GM12878 (cell line): ENCODE measurements around the gene ABCB9. TPM values are rescaled to one million over a fixed set of nuclear protein-coding genes. Genes with fewer than 3 reads are reported as not detected.

ENCODE experiments used
- ATAC-seq: fragments of 200-7000 bp; cut with Tn5 transposase; 3 replicates; pipeline ENCODE4 v1.9.1; 2020; ENCODE audit warnings: mild to moderate bottlenecking, moderate library complexity
- BruUV-seq: library from RNA; stranded (reverse); fragments of 400-500 nt; replicated peaks from 2 replicates; lab custom pipeline; 2021; lab: Mats Ljungman, UMichigan
- CTCF ChIA-PET: fragments of 300-600 bp; sonication (Branson Sonifier 250); formaldehyde crosslinking; extraction: SDS; loops from one replicate; lab custom pipeline; 2021; ENCODE audit warnings: inconsistent platforms; lab: Yijun Ruan, JAX
- POLR2A ChIA-PET: fragments of 350-600 bp; formaldehyde crosslinking; extraction: SDS; loops from one replicate; lab custom pipeline; 2021; ENCODE audit warnings: inconsistent platforms; lab: Charles Lee
- RAD21 ChIA-PET: fragments of 300-600 bp; sonication (Branson Sonifier 250); formaldehyde crosslinking; loops from one replicate; lab custom pipeline; 2023; ENCODE audit warnings: antibody characterized with exemption; ENCODE audit not compliant: unreplicated experiment; lab: Charles Lee
- SMC1A ChIA-PET: fragments of 300-600 bp; sonication (Branson Sonifier 250); formaldehyde crosslinking; loops from one replicate; lab custom pipeline; 2023; ENCODE audit not compliant: unreplicated experiment, uncharacterized antibody; lab: Charles Lee
- DNase-seq: peaks from one replicate; pipeline ENCODE4 v3.0.0-alpha.2; 2011; ENCODE audit warnings: low read depth, low spot score
- FAIRE-seq: peaks from 3 replicates; lab custom pipeline; 2011; peaks lifted over from hg19 to GRCh38; lab: Jason Lieb, UNC
- H2AFZ ChIP-seq: 2 replicates; pipeline ENCODE4 v1.6.0; 2011; ENCODE audit warnings: low read depth, low read length, control low read depth; ENCODE audit not compliant: control insufficient read depth
- H3K27ac ChIP-seq: 2 replicates; pipeline ENCODE4 v1.5.1; 2011; ENCODE audit warnings: control low read depth; ENCODE audit not compliant: control insufficient read depth, insufficient read depth
- H3K27me3 ChIP-seq, 2 experiments: replicated peaks in 1 of 2; 2 replicates each; pipeline versions ENCODE4 v1.6.0 to v1.6.1; 2011; ENCODE audit warnings: low read length in 1 of 2; ENCODE audit not compliant: control insufficient read depth in 2 of 2, insufficient read depth in 2 of 2
- H3K36me3 ChIP-seq, 2 experiments: 2 replicates each; pipeline ENCODE4 v1.5.1; 2011; ENCODE audit warnings: low read length in 1 of 2; ENCODE audit not compliant: control insufficient read depth in 2 of 2, insufficient read depth in 2 of 2
- H3K4me1 ChIP-seq: 2 replicates; pipeline ENCODE4 v1.6.1; 2011; ENCODE audit warnings: mild to moderate bottlenecking, low read length, moderate library complexity, mixed read lengths; ENCODE audit not compliant: control insufficient read depth, insufficient read depth
- H3K4me2 ChIP-seq: 2 replicates; pipeline ENCODE4 v1.6.0; 2011; ENCODE audit warnings: control low read depth; ENCODE audit not compliant: control insufficient read depth, insufficient read depth
- H3K4me3 ChIP-seq: fragments of 200-600 bp; sonication (generic); 2 replicates; pipeline ENCODE4 v1.5.1; 2016
- H3K79me2 ChIP-seq: 2 replicates; pipeline ENCODE4 v1.6.0; 2011; ENCODE audit warnings: low read length; ENCODE audit not compliant: control insufficient read depth, insufficient read depth
- H3K9ac ChIP-seq: 2 replicates; pipeline ENCODE4 v1.8.0; 2011; ENCODE audit warnings: low read length, control low read depth, mixed read lengths; ENCODE audit not compliant: control insufficient read depth, insufficient read depth
- H3K9me3 ChIP-seq: replicated peaks from 3 replicates; pipeline ENCODE4 v1.5.1; 2011; ENCODE audit warnings: mild to moderate bottlenecking, low read length; ENCODE audit not compliant: control insufficient read depth, insufficient read depth
- H4K20me1 ChIP-seq: 2 replicates; pipeline ENCODE4 v1.6.0; 2011; ENCODE audit not compliant: control insufficient read depth, insufficient read depth
- ASH2L ChIP-seq: fragments of 300-600, 200-600 bp; sonication (generic); IDR thresholded peaks from 2 replicates; pipeline ENCODE4 v1.6.1; 2017; ENCODE audit warnings: low read depth, mild to moderate bottlenecking, borderline replicate concordance
- BRCA1 ChIP-seq: IDR thresholded peaks from 2 replicates; pipeline ENCODE4 v1.6.1; 2011; ENCODE audit warnings: low read depth, low read length, improper control_type of control experiment
- CBX5 ChIP-seq: sonication (generic); IDR thresholded peaks from 2 replicates; pipeline ENCODE4 v1.6.1; 2016; ENCODE audit warnings: low read depth, moderate library complexity, mild to moderate bottlenecking, inconsistent platforms
- CHD1 ChIP-seq: IDR thresholded peaks from 2 replicates; pipeline ENCODE4 v1.6.1; 2012; ENCODE audit warnings: low read depth, low read length, improper control_type of control experiment
- IRF4 ChIP-seq: IDR thresholded peaks from 2 replicates; pipeline ENCODE4 v1.6.1; 2011; ENCODE audit warnings: low read depth, low read length
- MEF2A ChIP-seq: IDR thresholded peaks from 2 replicates; pipeline ENCODE4 v1.6.1; 2011; ENCODE audit warnings: low read depth, mild to moderate bottlenecking, low read length, moderate library complexity; ENCODE audit not compliant: insufficient read depth
- MEF2B ChIP-seq: fragments of 450-650 bp; IDR thresholded peaks from 2 replicates; pipeline ENCODE4 v1.6.1; 2018; ENCODE audit warnings: mild to moderate bottlenecking, moderate library complexity; ENCODE audit not compliant: partially characterized antibody, poor library complexity, severe bottlenecking
- POU2F2 ChIP-seq: IDR thresholded peaks from 3 replicates; pipeline ENCODE4 v1.6.1; 2011; ENCODE audit warnings: low read depth, mild to moderate bottlenecking, low read length, borderline replicate concordance
- SUPT20H ChIP-seq: IDR thresholded peaks from 2 replicates; pipeline ENCODE4 v1.6.1; 2011; ENCODE audit warnings: low read depth, mild to moderate bottlenecking, low read length, moderate library complexity, borderline replicate concordance; ENCODE audit not compliant: control insufficient read depth
- ZNF207 ChIP-seq: fragments of 450-650 bp; IDR thresholded peaks from 2 replicates; pipeline ENCODE4 v1.6.1; 2014; ENCODE audit warnings: antibody characterized with exemption, mild to moderate bottlenecking, borderline replicate concordance
- WGBS: methylation state at CpG from one replicate; pipeline ENCODE4 v1.1.6; 2016; ENCODE audit warnings: low lambda C conversion rate; ENCODE audit not compliant: insufficient replicate concordance, insufficient coverage; ENCODE audit errors: missing lambda C conversion rate; 5-methylcytosine and 5-hydroxymethylcytosine counted together
- in situ Hi-C: fragments of 300-500 bp; cut with MboI; formaldehyde crosslinking; loops from 9 replicates; pipeline ENCODE4 v1.14.3; 2018; ENCODE audit warnings: mixed read lengths
- intact Hi-C: fragments of 100-400 bp; cut with micrococcal nuclease; formaldehyde crosslinking; loops from one replicate; pipeline ENCODE4 v1.14.2; 2022; ENCODE audit not compliant: unreplicated experiment
- polyA plus RNA-seq, 11 experiments: library from polyadenylated mRNA; depleted of rRNA in 4 of 11; unstranded in 6 of 11; stranded (reverse) in 5 of 11; fragments of >200 nt; fragmentation: Nextera tagmentation in 4 of 11; fragmentation: Illumina TruSeq in 1 of 11; extraction: Ambion mirVana in 4 of 11; extraction: Trizol in 1 of 11; gene quantifications; 1 replicate in 1 of 11; 2 replicates in 10 of 11; pipeline versions ENCODE4 v1.2.1 to v1.2.3, GENCODE V29; 2011 to 2016; ENCODE audit warnings: inconsistent platforms in 2 of 11, missing spikeins in 2 of 11, low read depth in 1 of 11
- total RNA-seq, 4 experiments: library from RNA; depleted of rRNA in 3 of 4; stranded (reverse); fragments of >200 nt in 3 of 4; fragmentation: Illumina TruSeq in 1 of 4; extraction: Trizol in 1 of 4; gene quantifications; 2 replicates each; pipeline versions ENCODE4 v1.2.1 to v1.2.3, GENCODE V29; 2013 to 2021
- TF ChIP-seq, protein P1 (sequence below): fragments of 450-650 bp; formaldehyde crosslinking; IDR thresholded peaks from 2 replicates; pipeline ENCODE4 v1.5.0; 2022; ENCODE audit warnings: mild to moderate bottlenecking, missing genetic modification characterization
- TF ChIP-seq, protein P2 (sequence below): fragments of 450-650 bp; IDR thresholded peaks from 2 replicates; pipeline ENCODE4 v1.6.1; 2016; ENCODE audit warnings: mild to moderate bottlenecking, moderate library complexity, borderline replicate concordance
- TF ChIP-seq, protein P3 (sequence below): IDR thresholded peaks from 2 replicates; pipeline ENCODE4 v1.6.1; 2012; ENCODE audit warnings: low read depth, low read length, improper control_type of control experiment

Gene ABCB9
- total and polyA plus RNA-seq, 10 of the 15 experiments (the other 5 are each of a cell fraction or from before 2014, with no cell fraction given), result 0.37 to 4.9 (median 3.1) TPM

DNA sequence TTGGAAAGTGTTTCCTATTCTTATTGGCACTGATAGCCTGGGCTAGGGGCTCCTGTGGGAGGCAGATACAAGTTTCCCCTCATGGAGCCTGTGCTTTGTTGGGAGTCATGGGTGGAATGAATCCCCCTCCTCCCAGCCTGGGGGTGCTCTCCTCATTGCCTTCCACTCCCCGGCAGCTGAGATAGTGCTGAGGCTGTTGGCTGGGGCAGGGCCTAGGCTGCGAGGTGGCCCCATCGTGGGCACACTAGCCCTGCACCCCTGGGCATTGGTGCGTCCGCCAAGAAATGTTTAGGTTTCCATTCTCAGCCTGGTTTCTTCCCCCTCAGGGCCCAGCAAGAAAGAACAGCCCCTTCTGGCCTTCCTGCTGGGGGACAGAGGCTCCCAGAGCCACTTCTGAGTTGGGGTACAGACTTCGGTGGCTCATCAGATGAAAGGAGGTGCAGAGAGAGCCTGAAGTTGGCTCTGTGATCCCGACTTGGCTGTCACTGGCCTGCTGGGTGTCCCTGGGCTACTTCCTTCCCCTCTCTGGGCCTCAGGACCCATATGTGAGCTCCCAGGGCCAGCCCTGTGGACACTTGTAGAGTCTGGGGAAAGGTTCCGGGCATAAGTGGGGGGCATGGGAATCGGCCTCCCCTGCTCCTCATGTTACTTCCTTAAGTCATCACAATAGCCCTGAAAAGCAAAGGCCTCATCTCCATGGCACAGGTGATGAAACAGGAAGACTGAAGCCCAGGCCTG, 11.6 kb upstream of the ABCB9 start:
- Histone ChIP-seq H3K27me3 (no peaks in the 10 kb centered on the region), H3K9ac (no peak overlapping the region), H3K4me3 (no peak overlapping the region), H3K36me3 (peaks cover 0 to 4% of the 10 kb centered on the region in 2 experiments; a peak in 2 of 4 replicates), H3K4me2 (no peak overlapping the region), H3K9me3 (no peaks in the 10 kb centered on the region), H4K20me1 (no peaks in the 10 kb centered on the region), H3K79me2 (peaks cover 39% of the 10 kb centered on the region), H3K27ac (no peak overlapping the region), H3K4me1 (peaks cover 24% of the 10 kb centered on the region), H2AFZ (no peak overlapping the region)
- no TSS peak for BruUV-seq
- ChIA-PET SMC1A (interaction anchor here (0.8 kb wide), 1 partner anchor 187 kb away, joined by 3 read pairs; no protein-coding TSS in a partner anchor), CTCF (interaction anchor here (1.0 kb wide), 1 partner anchor 605 kb away, joined by 3 read pairs; no protein-coding TSS in a partner anchor), POLR2A (no interaction called here), RAD21 (no interaction called here)
- FAIRE-seq (no peak), DNase-seq (no peak), ATAC-seq (no peak)
- intact Hi-C loops, result no loop called here
- 81% methylated on average over 9 of the region's 9 CpGs for WGBS
- in situ Hi-C loops, result loop anchor here (5.0 kb wide), 1 partner anchor 254 kb away; the partner anchor contains the start of genes MPHOSPH9 and MTRFR
- TF ChIP-seq ZNF207 (no peak), ASH2L (no peak), POU2F2 (no peak), CHD1 (no peak), BRCA1 (no peak), SUPT20H (no peak), MEF2A (no peak), CBX5 (no peak), MEF2B (no peak), IRF4 (no peak)
- TF ChIP-seq, protein P1, sequence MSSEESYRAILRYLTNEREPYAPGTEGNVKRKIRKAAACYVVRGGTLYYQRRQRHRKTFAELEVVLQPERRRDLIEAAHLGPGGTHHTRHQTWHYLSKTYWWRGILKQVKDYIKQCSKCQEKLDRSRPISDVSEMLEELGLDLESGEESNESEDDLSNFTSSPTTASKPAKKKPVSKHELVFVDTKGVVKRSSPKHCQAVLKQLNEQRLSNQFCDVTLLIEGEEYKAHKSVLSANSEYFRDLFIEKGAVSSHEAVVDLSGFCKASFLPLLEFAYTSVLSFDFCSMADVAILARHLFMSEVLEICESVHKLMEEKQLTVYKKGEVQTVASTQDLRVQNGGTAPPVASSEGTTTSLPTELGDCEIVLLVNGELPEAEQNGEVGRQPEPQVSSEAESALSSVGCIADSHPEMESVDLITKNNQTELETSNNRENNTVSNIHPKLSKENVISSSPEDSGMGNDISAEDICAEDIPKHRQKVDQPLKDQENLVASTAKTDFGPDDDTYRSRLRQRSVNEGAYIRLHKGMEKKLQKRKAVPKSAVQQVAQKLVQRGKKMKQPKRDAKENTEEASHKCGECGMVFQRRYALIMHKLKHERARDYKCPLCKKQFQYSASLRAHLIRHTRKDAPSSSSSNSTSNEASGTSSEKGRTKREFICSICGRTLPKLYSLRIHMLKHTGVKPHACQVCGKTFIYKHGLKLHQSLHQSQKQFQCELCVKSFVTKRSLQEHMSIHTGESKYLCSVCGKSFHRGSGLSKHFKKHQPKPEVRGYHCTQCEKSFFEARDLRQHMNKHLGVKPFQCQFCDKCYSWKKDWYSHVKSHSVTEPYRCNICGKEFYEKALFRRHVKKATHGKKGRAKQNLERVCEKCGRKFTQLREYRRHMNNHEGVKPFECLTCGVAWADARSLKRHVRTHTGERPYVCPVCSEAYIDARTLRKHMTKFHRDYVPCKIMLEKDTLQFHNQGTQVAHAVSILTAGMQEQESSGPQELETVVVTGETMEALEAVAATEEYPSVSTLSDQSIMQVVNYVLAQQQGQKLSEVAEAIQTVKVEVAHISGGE (CRISPR knock-in tag), result no peak
- TF ChIP-seq, protein P2, sequence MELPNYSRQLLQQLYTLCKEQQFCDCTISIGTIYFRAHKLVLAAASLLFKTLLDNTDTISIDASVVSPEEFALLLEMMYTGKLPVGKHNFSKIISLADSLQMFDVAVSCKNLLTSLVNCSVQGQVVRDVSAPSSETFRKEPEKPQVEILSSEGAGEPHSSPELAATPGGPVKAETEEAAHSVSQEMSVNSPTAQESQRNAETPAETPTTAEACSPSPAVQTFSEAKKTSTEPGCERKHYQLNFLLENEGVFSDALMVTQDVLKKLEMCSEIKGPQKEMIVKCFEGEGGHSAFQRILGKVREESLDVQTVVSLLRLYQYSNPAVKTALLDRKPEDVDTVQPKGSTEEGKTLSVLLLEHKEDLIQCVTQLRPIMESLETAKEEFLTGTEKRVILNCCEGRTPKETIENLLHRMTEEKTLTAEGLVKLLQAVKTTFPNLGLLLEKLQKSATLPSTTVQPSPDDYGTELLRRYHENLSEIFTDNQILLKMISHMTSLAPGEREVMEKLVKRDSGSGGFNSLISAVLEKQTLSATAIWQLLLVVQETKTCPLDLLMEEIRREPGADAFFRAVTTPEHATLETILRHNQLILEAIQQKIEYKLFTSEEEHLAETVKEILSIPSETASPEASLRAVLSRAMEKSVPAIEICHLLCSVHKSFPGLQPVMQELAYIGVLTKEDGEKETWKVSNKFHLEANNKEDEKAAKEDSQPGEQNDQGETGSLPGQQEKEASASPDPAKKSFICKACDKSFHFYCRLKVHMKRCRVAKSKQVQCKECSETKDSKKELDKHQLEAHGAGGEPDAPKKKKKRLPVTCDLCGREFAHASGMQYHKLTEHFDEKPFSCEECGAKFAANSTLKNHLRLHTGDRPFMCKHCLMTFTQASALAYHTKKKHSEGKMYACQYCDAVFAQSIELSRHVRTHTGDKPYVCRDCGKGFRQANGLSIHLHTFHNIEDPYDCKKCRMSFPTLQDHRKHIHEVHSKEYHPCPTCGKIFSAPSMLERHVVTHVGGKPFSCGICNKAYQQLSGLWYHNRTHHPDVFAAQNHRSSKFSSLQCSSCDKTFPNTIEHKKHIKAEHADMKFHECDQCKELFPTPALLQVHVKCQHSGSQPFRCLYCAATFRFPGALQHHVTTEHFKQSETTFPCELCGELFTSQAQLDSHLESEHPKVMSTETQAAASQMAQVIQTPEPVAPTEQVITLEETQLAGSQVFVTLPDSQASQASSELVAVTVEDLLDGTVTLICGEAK, result no peak
- TF ChIP-seq, protein P3, sequence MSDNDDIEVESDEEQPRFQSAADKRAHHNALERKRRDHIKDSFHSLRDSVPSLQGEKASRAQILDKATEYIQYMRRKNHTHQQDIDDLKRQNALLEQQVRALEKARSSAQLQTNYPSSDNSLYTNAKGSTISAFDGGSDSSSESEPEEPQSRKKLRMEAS, result no peak
